ENCODE measurements around the gene ARL5A. TPM values are rescaled to one million over a fixed set of nuclear protein-coding genes. Genes with fewer than 3 reads are reported as not detected.

The ARL5A gene
- total and polyA plus RNA-seq, 9 of the 15 experiments (the other 6 are each of a cell fraction or from before 2014, with no cell fraction given): 16.3 to 117 (median 88.4) TPM

DNA sequence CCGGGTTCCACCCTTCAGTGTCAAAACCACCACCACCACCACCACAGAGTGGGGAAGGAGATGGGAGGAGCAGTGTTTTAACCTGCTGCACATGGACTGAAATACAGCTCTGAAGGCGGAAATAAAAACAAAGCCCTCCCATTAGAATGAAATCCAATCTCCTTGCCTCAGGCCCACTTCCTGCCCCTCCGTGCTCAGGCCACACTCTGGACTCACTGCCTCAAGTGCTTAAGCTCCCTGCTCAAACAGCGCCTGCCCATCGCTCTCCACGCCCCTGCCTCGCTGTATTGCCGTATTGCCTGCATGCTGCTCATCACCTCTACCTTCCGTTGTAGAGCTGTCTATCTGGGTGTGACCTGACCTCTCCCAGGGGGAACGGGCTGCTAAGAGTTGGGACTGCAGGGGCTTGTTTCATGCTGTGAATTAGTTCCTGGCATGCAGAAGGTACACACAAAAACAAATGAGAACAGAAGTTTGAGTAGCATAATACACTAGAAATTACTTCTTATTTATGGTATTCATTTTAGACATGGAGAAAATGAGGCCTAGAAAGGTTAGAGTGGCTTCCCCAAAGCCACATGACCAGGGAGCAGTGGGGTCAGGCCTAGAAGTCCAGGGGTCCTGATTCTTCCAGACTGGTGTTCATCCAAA lies 62.3 kb downstream of the ARL5A start (continued):
- TF ChIP-seq, protein P1, sequence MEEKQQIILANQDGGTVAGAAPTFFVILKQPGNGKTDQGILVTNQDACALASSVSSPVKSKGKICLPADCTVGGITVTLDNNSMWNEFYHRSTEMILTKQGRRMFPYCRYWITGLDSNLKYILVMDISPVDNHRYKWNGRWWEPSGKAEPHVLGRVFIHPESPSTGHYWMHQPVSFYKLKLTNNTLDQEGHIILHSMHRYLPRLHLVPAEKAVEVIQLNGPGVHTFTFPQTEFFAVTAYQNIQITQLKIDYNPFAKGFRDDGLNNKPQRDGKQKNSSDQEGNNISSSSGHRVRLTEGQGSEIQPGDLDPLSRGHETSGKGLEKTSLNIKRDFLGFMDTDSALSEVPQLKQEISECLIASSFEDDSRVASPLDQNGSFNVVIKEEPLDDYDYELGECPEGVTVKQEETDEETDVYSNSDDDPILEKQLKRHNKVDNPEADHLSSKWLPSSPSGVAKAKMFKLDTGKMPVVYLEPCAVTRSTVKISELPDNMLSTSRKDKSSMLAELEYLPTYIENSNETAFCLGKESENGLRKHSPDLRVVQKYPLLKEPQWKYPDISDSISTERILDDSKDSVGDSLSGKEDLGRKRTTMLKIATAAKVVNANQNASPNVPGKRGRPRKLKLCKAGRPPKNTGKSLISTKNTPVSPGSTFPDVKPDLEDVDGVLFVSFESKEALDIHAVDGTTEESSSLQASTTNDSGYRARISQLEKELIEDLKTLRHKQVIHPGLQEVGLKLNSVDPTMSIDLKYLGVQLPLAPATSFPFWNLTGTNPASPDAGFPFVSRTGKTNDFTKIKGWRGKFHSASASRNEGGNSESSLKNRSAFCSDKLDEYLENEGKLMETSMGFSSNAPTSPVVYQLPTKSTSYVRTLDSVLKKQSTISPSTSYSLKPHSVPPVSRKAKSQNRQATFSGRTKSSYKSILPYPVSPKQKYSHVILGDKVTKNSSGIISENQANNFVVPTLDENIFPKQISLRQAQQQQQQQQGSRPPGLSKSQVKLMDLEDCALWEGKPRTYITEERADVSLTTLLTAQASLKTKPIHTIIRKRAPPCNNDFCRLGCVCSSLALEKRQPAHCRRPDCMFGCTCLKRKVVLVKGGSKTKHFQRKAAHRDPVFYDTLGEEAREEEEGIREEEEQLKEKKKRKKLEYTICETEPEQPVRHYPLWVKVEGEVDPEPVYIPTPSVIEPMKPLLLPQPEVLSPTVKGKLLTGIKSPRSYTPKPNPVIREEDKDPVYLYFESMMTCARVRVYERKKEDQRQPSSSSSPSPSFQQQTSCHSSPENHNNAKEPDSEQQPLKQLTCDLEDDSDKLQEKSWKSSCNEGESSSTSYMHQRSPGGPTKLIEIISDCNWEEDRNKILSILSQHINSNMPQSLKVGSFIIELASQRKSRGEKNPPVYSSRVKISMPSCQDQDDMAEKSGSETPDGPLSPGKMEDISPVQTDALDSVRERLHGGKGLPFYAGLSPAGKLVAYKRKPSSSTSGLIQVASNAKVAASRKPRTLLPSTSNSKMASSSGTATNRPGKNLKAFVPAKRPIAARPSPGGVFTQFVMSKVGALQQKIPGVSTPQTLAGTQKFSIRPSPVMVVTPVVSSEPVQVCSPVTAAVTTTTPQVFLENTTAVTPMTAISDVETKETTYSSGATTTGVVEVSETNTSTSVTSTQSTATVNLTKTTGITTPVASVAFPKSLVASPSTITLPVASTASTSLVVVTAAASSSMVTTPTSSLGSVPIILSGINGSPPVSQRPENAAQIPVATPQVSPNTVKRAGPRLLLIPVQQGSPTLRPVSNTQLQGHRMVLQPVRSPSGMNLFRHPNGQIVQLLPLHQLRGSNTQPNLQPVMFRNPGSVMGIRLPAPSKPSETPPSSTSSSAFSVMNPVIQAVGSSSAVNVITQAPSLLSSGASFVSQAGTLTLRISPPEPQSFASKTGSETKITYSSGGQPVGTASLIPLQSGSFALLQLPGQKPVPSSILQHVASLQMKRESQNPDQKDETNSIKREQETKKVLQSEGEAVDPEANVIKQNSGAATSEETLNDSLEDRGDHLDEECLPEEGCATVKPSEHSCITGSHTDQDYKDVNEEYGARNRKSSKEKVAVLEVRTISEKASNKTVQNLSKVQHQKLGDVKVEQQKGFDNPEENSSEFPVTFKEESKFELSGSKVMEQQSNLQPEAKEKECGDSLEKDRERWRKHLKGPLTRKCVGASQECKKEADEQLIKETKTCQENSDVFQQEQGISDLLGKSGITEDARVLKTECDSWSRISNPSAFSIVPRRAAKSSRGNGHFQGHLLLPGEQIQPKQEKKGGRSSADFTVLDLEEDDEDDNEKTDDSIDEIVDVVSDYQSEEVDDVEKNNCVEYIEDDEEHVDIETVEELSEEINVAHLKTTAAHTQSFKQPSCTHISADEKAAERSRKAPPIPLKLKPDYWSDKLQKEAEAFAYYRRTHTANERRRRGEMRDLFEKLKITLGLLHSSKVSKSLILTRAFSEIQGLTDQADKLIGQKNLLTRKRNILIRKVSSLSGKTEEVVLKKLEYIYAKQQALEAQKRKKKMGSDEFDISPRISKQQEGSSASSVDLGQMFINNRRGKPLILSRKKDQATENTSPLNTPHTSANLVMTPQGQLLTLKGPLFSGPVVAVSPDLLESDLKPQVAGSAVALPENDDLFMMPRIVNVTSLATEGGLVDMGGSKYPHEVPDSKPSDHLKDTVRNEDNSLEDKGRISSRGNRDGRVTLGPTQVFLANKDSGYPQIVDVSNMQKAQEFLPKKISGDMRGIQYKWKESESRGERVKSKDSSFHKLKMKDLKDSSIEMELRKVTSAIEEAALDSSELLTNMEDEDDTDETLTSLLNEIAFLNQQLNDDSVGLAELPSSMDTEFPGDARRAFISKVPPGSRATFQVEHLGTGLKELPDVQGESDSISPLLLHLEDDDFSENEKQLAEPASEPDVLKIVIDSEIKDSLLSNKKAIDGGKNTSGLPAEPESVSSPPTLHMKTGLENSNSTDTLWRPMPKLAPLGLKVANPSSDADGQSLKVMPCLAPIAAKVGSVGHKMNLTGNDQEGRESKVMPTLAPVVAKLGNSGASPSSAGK (IDR thresholded peaks at IDR 0.05): peak; percentile 13; the same call in 1 of the 2 replicates

Measured in K562 (cell line).